SK-MEL-5 (cell line): Measurements from ENCODE around the gene AMDHD1. TPM values are rescaled to one million over a fixed set of nuclear protein-coding genes. Genes with fewer than 3 reads are reported as not detected.
"Not testable (repeated sequence)": the region's sequence is repeated elsewhere in the genome, so short reads cannot be mapped to it uniquely, and the experiment has no call there.

Source experiments
- DNase-seq: peaks from one replicate; pipeline ENCODE4 v3.0.0-alpha.2; 2016; ENCODE audit warnings: low read depth, low spot score
- in situ Hi-C: cut with HindIII; loops from 2 replicates; pipeline ENCODE4 v1.10.0; 2016; ENCODE audit warnings: low sequenced_read_pairs, high pct_unique_total_duplicates, low pct_unique_long_range_greater_than_20kb
- total RNA-seq: library from RNA; depleted of rRNA; stranded (reverse); fragments of >200 nt; shearing (Covaris generic); gene quantifications from 2 replicates; pipeline ENCODE4 v1.2.3, GENCODE V29; 2014

Gene AMDHD1
- total RNA-seq, 1 experiment from 2014 or later, result 1.1 TPM

GRCh38 chr12:95956557-95957145 is 13.5 kb downstream of the AMDHD1 start:
- in situ Hi-C loops, result no loop called here

GRCh38 chr12:95959107-95959506 is 16.0 kb downstream of the AMDHD1 start:
- peak; percentile 74 for DNase-seq
- in situ Hi-C loops, result no loop called here

More at GRCh38 chr12:95956557-95957145, 13.5 kb downstream of the AMDHD1 start:
- DNase-seq, result no peak

- no peak for DNase-seq
- in situ Hi-C loops, result no loop called here
Measured at GRCh38 chr12:95960241-95960640, 17.1 kb downstream of the AMDHD1 start.

- DNase-seq, result no peak
- in situ Hi-C loops, result no loop called here
Measured at GRCh38 chr12:95962222-95962621, 19.1 kb downstream of the AMDHD1 start.

- in situ Hi-C loops, result no loop called here
- DNase-seq, result peak; percentile 41
Measured at GRCh38 chr12:95963096-95963495, 20.0 kb downstream of the AMDHD1 start.

- no peak for DNase-seq
- in situ Hi-C loops, result no loop called here
Measured at GRCh38 chr12:95966287-95966870, 23.2 kb downstream of the AMDHD1 start.

GRCh38 chr12:95967301-95967700 is 24.2 kb downstream of the AMDHD1 start:
- no peak for DNase-seq
- in situ Hi-C loops, result no loop called here

GRCh38 chr12:95969116-95969515 is 26.0 kb downstream of the AMDHD1 start:
- DNase-seq, in situ Hi-C loops: not testable (repeated sequence)

GRCh38 chr12:95970905-95971304 is 27.8 kb downstream of the AMDHD1 start:
- in situ Hi-C loops, result no loop called here
- DNase-seq, result no peak

- no peak for DNase-seq
- in situ Hi-C loops, result no loop called here
Measured at GRCh38 chr12:95972832-95973456, 29.8 kb downstream of the AMDHD1 start.

- DNase-seq, result no peak
Measured at GRCh38 chr12:95974358-95974757, 31.2 kb downstream of the AMDHD1 start.

GRCh38 chr12:95975491-95975890 is 32.4 kb downstream of the AMDHD1 start:
- in situ Hi-C loops, result no loop called here
- DNase-seq, result no peak

More at GRCh38 chr12:95974358-95974757, 31.2 kb downstream of the AMDHD1 start:
- in situ Hi-C loops, result no loop called here

- in situ Hi-C loops, result no loop called here
- DNase-seq, result no peak
Measured at GRCh38 chr12:95976416-95976832, 33.3 kb downstream of the AMDHD1 start.

GRCh38 chr12:95977764-95978305 is 34.7 kb downstream of the AMDHD1 start:
- DNase-seq, result no peak
- in situ Hi-C loops, result no loop called here

- in situ Hi-C loops, result no loop called here
- DNase-seq, result no peak
Measured at GRCh38 chr12:95978351-95978750, 35.2 kb downstream of the AMDHD1 start.

- in situ Hi-C loops, result no loop called here
- no peak for DNase-seq
Measured at GRCh38 chr12:95978774-95979173, 35.6 kb downstream of the AMDHD1 start.

- in situ Hi-C loops, result no loop called here
- DNase-seq, result no peak
Measured at GRCh38 chr12:95980437-95980836, 37.3 kb downstream of the AMDHD1 start.

GRCh38 chr12:95982602-95983001 is 39.5 kb downstream of the AMDHD1 start:
- in situ Hi-C loops, result no loop called here
- no peak for DNase-seq

GRCh38 chr12:95984682-95985081 is 41.6 kb downstream of the AMDHD1 start:
- in situ Hi-C loops, result no loop called here
- DNase-seq, result no peak
